H1 (cell line): ENCODE measurements around the gene SEMA4F.

Experiments used
- PHF8 ChIP-seq: fragments of 200-600 bp; sonication (generic); conservative IDR thresholded peaks from 2 replicates; pipeline ENCODE4 v1.7.1; 2012; ENCODE audit warnings: low read depth, mild to moderate bottlenecking, inconsistent platforms, low read length, moderate library complexity
- POLR2A ChIP-seq, 2 experiments: IDR thresholded peaks; 1 replicate in 1 of 2; 2 replicates in 1 of 2; pipeline ENCODE4 v1.6.1; 2011; ENCODE audit warnings: low read depth in 2 of 2, low read length in 2 of 2, mild to moderate bottlenecking in 2 of 2; ENCODE audit errors: control extremely low read depth in 1 of 2
- SRF ChIP-seq: IDR thresholded peaks from 2 replicates; pipeline ENCODE4 v1.6.1; 2011; ENCODE audit warnings: mild to moderate bottlenecking, low read depth, low read length, moderate library complexity
- USF2 ChIP-seq: IDR thresholded peaks from 2 replicates; pipeline ENCODE4 v1.6.1; 2011; ENCODE audit warnings: low read length, improper control_type of control experiment

- no peak for TF ChIP-seq USF2
- no peak for TF ChIP-seq SRF
- no peak for TF ChIP-seq POLR2A (IDR thresholded peaks at IDR 0.05; ENCODE audit: control extremely low read depth in 1 of 2, low read depth in 2 of 2, low read length in 2 of 2)
- TF ChIP-seq PHF8 = no peak
These were observed 22.3 kb downstream of the SEMA4F start for GRCh38 chr2:74676331-74676730.
